Measurements from ENCODE around the gene HAUS7. TPM values are rescaled to one million over a fixed set of nuclear protein-coding genes. Genes with fewer than 3 reads are reported as not detected.

The HAUS7 gene
- total and polyA plus RNA-seq, 8 donors: 1.8 to 75.3 (median 14.7) TPM

DNA sequence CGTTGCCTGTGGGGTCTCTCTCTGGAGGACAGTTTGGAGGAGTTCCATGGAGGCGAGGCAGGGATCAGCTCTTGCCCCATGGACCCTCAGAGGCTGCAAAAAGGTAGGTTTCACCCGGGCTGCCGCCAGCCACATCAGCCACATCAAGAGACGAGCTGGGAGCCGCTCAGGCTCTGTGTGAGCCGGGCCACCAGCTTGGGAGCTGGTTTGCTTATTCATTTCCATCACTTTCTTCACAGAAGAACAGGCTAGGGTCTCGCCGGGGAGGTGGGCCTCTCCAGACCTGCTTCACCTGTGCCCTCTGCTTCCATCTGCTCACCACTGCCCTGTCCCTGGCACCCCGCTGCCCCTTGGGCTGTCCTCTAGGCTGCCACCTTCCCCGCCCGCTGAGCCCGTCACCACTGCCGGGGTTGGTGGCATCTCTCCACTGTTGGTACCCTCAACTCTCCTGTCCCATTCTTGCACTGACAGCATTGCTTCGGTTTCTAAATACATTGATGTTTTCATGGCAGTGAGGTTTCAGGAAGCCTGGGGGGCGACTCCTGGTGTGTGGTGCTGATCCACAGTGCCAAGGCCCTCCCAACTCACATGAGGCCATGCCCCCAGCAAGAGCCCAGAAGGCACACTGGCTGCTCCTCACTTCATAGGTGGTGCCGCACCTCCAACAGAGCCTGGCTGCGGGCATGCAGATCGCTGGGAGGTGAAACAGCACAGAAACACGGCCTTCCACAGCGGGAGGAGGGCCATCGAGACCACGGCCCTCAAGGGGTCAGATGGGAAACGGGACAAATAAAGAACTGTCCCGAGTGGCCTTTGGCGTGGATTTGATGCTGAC, 20.0 kb downstream of the HAUS7 start:
- intact Hi-C loops (cut with DNase I; ENCODE audit: low total_unique reads): no loop called here
- TF ChIP-seq EP300 (IDR thresholded peaks at IDR 0.05): no peak
- TF ChIP-seq POLR2A (IDR thresholded peaks at IDR 0.05): no peak
- TF ChIP-seq, protein P1, sequence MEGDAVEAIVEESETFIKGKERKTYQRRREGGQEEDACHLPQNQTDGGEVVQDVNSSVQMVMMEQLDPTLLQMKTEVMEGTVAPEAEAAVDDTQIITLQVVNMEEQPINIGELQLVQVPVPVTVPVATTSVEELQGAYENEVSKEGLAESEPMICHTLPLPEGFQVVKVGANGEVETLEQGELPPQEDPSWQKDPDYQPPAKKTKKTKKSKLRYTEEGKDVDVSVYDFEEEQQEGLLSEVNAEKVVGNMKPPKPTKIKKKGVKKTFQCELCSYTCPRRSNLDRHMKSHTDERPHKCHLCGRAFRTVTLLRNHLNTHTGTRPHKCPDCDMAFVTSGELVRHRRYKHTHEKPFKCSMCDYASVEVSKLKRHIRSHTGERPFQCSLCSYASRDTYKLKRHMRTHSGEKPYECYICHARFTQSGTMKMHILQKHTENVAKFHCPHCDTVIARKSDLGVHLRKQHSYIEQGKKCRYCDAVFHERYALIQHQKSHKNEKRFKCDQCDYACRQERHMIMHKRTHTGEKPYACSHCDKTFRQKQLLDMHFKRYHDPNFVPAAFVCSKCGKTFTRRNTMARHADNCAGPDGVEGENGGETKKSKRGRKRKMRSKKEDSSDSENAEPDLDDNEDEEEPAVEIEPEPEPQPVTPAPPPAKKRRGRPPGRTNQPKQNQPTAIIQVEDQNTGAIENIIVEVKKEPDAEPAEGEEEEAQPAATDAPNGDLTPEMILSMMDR (IDR thresholded peaks at IDR 0.05): no peak
- no peak for TF ChIP-seq POLR2AphosphoS5 (IDR thresholded peaks at IDR 0.05)
- DNase-seq: no peak
- no peaks in the 10 kb centered on the region for H3K4me1 ChIP-seq
- H3K27me3 ChIP-seq: no peaks in the 10 kb centered on the region
- peaks cover 0 to 56% (median 43%) of the 10 kb centered on the region in 4 donors for H3K36me3 ChIP-seq
- H3K27ac ChIP-seq: no peak overlapping the region
- H3K4me3 ChIP-seq: no peak overlapping the region
- H3K9me3 ChIP-seq: no peaks in the 10 kb centered on the region
- 82 to 98% (median 96%) methylated on average over 13 to 26 of the region's 26 CpGs for WGBS, 5 donors

DNA sequence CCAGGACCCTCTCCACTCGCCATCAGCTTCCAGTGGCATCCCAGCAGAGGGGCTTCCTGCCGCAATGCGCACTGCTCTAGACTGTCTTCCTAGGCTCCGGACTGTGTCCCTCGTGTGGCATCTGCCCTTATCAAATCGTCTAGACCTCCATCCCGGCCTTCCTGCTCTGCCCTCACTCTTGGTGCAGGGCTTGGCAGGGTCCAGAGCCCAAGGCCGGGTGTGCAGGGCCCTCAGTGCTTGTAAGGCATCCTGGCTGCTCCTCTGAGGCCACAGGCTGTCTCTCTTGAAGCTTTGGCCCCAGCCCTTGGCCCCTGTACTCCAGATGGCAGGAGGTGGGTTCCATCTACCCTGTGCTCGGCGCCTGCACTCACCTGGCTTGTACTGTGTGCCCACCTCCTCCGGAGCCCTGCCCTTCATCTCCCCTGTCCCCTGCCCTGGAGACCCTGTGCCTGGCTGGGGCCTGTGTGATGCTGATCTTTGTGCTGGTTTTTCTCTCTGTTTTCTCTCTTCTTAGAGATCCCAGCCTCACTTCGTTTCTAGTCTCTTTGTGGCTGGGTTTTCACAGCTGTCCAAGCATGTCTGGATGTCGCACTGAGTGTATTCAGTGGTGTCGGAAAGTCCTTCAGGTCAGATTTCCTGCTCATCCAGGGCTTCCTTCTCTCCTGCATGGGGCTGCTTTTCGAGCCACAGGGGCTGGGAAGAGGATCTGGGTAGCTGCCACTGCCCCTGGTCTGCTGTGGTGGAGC, 20.8 kb downstream of the HAUS7 start:
- H3K27ac ChIP-seq: no peak overlapping the region
- no peak overlapping the region for H3K4me3 ChIP-seq
- no peaks in the 10 kb centered on the region for H3K9me3 ChIP-seq
- TF ChIP-seq EP300 (IDR thresholded peaks at IDR 0.05): no peak
- TF ChIP-seq POLR2A (IDR thresholded peaks at IDR 0.05): no peak
- no peak for TF ChIP-seq POLR2AphosphoS5 (IDR thresholded peaks at IDR 0.05)
- TF ChIP-seq, protein P1 (IDR thresholded peaks at IDR 0.05): no peak
- no peak for DNase-seq
- H3K4me1 ChIP-seq: no peaks in the 10 kb centered on the region
- peaks cover 0 to 5% (median 0%) of the 10 kb centered on the region in 3 donors for H3K27me3 ChIP-seq
- intact Hi-C loops (cut with DNase I; ENCODE audit: low total_unique reads): no loop called here
- WGBS, 5 donors: 71 to 93% (median 87%) methylated on average over 6 to 15 of the region's 15 CpGs
- peaks cover 0 to 48% (median 35%) of the 10 kb centered on the region in 4 donors for H3K36me3 ChIP-seq

DNA sequence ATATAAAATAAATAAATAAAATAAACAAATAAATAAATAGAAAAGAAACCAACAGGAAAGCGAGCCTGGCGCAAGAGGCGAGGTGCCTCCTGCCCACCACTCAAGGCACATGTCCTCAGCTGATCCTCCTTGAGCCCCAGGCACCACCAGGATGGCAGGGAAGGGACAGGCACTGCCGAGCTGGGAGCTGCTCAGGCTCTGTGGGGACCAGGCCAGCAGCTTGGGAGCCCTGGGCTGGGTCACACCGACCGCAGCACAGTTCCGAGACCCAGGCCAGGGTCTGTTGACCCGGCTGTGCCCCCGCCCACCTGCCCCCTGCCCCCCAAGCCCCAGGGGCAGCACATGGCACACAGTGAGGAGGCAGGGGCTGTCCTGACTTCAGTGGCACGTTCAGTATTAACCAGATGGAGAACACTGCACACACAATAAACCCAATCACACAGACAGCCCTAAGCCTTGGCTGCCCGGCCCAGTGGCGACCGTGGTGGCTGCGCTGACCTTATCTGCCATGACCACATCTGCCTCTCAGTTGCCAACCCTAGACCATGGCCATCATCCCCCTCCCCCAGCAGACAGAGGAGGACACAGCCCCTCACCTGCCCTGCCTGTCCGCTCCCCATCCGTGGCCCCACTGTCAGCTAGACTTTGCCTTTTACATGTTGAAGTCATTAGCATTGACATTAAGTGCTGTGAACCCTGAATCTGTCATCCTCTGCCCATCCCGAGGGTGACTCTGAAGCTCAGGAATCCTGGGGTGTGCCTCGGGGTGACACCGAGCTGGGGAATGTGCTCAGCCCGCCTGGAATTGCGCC, 21.6 kb downstream of the HAUS7 start:
- Histone ChIP-seq H3K27ac (no peak overlapping the region), H3K27me3 (peaks cover 0 to 5% (median 0%) of the 10 kb centered on the region in 3 donors), H3K9me3 (no peaks in the 10 kb centered on the region), H3K4me3 (no peak overlapping the region), H3K4me1 (no peaks in the 10 kb centered on the region), H3K36me3 (peaks cover 0 to 41% (median 27%) of the 10 kb centered on the region in 4 donors)
- WGBS, 5 donors: 85 to 97% (median 92%) methylated on average over 17 to 21 of the region's 21 CpGs
- no peak for DNase-seq
- TF ChIP-seq POLR2A (IDR thresholded peaks at IDR 0.05) (no peak), EP300 (IDR thresholded peaks at IDR 0.05) (no peak), POLR2AphosphoS5 (IDR thresholded peaks at IDR 0.05) (no peak)
- TF ChIP-seq, protein P1 (IDR thresholded peaks at IDR 0.05): no peak
- intact Hi-C loops (cut with DNase I; ENCODE audit: low total_unique reads): no loop called here

DNA sequence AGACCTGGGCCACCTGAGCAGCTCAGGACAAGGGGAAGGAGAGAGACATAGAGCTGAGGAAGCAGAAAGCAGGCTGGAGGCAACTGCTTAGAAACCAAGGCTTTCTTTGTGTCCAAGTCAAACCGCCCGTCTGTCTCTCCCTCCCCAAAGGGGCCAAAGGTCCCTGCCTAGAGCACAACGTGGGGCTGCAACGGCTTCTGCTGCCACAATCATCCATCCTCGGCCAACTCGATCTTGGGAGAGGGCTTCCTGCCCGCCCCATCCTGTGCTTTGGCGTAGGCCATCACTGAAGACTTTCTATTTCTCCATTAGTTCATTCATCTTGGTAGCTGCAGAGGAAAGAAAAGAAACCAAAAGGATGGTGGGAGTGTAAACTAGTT, 22.8 kb downstream of the HAUS7 start:
- no peak for DNase-seq
- no peak overlapping the region for H3K4me3 ChIP-seq
- H3K9me3 ChIP-seq: no peaks in the 10 kb centered on the region
- H3K27ac ChIP-seq: no peak overlapping the region
- no peaks in the 10 kb centered on the region for H3K4me1 ChIP-seq
- 81 to 88% (median 83%) methylated on average over 6 to 8 of the region's 8 CpGs for WGBS, 5 donors
- TF ChIP-seq EP300 (IDR thresholded peaks at IDR 0.05) (no peak), POLR2AphosphoS5 (IDR thresholded peaks at IDR 0.05) (no peak), POLR2A (IDR thresholded peaks at IDR 0.05) (no peak)
- TF ChIP-seq, protein P1 (IDR thresholded peaks at IDR 0.05): no peak
- intact Hi-C loops (cut with DNase I; ENCODE audit: low total_unique reads): no loop called here
- peaks cover 0 to 35% (median 26%) of the 10 kb centered on the region in 4 donors for H3K36me3 ChIP-seq
- peaks cover 0 to 5% (median 0%) of the 10 kb centered on the region in 3 donors for H3K27me3 ChIP-seq

All from stomach (tissue), 9 donors.